H1 (cell line): ENCODE data around the gene APBA2. TPM values are rescaled to one million over a fixed set of nuclear protein-coding genes. Genes with fewer than 3 reads are reported as not detected.

Source experiments
- CTCF ChIA-PET: fragments of 300-600 bp; sonication (Branson Sonifier 250); formaldehyde crosslinking; loops from one replicate; lab custom pipeline; 2021; ENCODE audit not compliant: partially characterized antibody; lab: Charles Lee
- POLR2A ChIA-PET: fragments of 300-600 bp; sonication (Branson Sonifier 250); formaldehyde crosslinking; loops from one replicate; lab custom pipeline; 2021; ENCODE audit warnings: inconsistent platforms; ENCODE audit not compliant: partially characterized antibody; lab: Charles Lee
- DNase-seq, 2 experiments: peaks; one replicate each; pipeline versions ENCODE4 v3.0.0 to v3.0.0-alpha.2; 2010 to 2022; ENCODE audit warnings: low spot score in 2 of 2, low read depth in 1 of 2, mixed read lengths in 1 of 2
- FAIRE-seq: peaks from 2 replicates; lab custom pipeline; 2011; peaks lifted over from hg19 to GRCh38; lab: Jason Lieb, UNC
- H2AFZ ChIP-seq: 2 replicates; pipeline ENCODE4 v1.8.1; 2012; ENCODE audit warnings: low read length, inconsistent platforms
- H2AK5ac ChIP-seq: 2 replicates; pipeline ENCODE4 v1.6.1; 2013; ENCODE audit warnings: low read depth, low read length
- H2BK120ac ChIP-seq: replicated peaks from 2 replicates; pipeline ENCODE3; 2013; ENCODE audit warnings: low read depth, low read length, inconsistent platforms
- H2BK12ac ChIP-seq: 2 replicates; pipeline ENCODE4 v1.6.1; 2013; ENCODE audit warnings: low read depth, low read length
- H2BK15ac ChIP-seq: 2 replicates; pipeline ENCODE4 v1.6.1; 2013; ENCODE audit warnings: low read length
- H2BK20ac ChIP-seq: 2 replicates; pipeline ENCODE4 v1.6.1; 2013; ENCODE audit warnings: low read length
- H2BK5ac ChIP-seq: 2 replicates; pipeline ENCODE4 v1.6.1; 2013; ENCODE audit warnings: low read depth, low read length
- H3K14ac ChIP-seq: 2 replicates; pipeline ENCODE4 v1.6.1; 2013; ENCODE audit warnings: inconsistent platforms; ENCODE audit not compliant: insufficient read length
- H3K18ac ChIP-seq: 2 replicates; pipeline ENCODE4 v1.6.1; 2013; ENCODE audit warnings: low read length; ENCODE audit errors: extremely low read depth
- H3K23ac ChIP-seq: 2 replicates; pipeline ENCODE4 v1.6.1; 2013; ENCODE audit warnings: inconsistent platforms; ENCODE audit not compliant: insufficient read length
- H3K23me2 ChIP-seq: 2 replicates; pipeline ENCODE4 v1.6.1; 2013; ENCODE audit warnings: low read depth, low read length
- H3K27ac ChIP-seq: 2 replicates; pipeline ENCODE4 v1.6.1; 2011; ENCODE audit warnings: low read depth, low read length, inconsistent platforms
- H3K27me3 ChIP-seq, 4 experiments: replicated peaks in 1 of 4; 1 replicate in 1 of 4; 2 replicates in 3 of 4; pipeline versions ENCODE4 v1.6.1 to v1.8.1; 2011 to 2013; ENCODE audit warnings: low read length in 3 of 4, mild to moderate bottlenecking in 3 of 4, inconsistent platforms in 2 of 4, mixed read lengths in 2 of 4, moderate library complexity in 1 of 4; ENCODE audit not compliant: control insufficient read depth in 3 of 4, insufficient read depth in 3 of 4; ENCODE audit errors: extremely low read depth in 1 of 4
- H3K36me3 ChIP-seq, 4 experiments: 2 replicates each; pipeline versions ENCODE4 v1.6.1 to v1.8.1; 2011 to 2013; ENCODE audit warnings: mild to moderate bottlenecking in 4 of 4, low read length in 3 of 4, moderate library complexity in 2 of 4, control low read depth in 1 of 4, inconsistent platforms in 1 of 4; ENCODE audit not compliant: insufficient read depth in 4 of 4, control insufficient read depth in 2 of 4
- H3K4ac ChIP-seq: replicated peaks from 2 replicates; pipeline ENCODE3; 2013; ENCODE audit warnings: low read length, low read depth, mixed read lengths, inconsistent platforms; ENCODE audit not compliant: insufficient read length
- H3K4me1 ChIP-seq, 4 experiments: replicated peaks in 1 of 4; 1 replicate in 1 of 4; 2 replicates in 3 of 4; pipeline versions ENCODE4 v1.6.1 to v1.8.1; 2011 to 2013; ENCODE audit warnings: low read length in 3 of 4, inconsistent platforms in 2 of 4, mixed read lengths in 1 of 4; ENCODE audit not compliant: insufficient read depth in 4 of 4, control insufficient read depth in 3 of 4
- H3K4me2 ChIP-seq, 2 experiments: 2 replicates each; pipeline versions ENCODE4 v1.6.1 to v1.8.1; 2011 to 2013; ENCODE audit warnings: low read depth in 2 of 2, low read length in 2 of 2, control low read depth in 1 of 2, inconsistent platforms in 1 of 2, mild to moderate bottlenecking in 1 of 2; ENCODE audit not compliant: insufficient read depth in 1 of 2
- H3K4me3 ChIP-seq, 4 experiments: fragments of 200-600, 300-600 bp in 1 of 4; sonication (generic), shearing (Covaris generic), sonication (Bioruptor Twin) in 1 of 4; 2 replicates each; pipeline versions ENCODE4 v1.5.1 to v1.8.1; 2011 to 2016; ENCODE audit warnings: low read length in 4 of 4, low read depth in 3 of 4, control low read depth in 2 of 4, inconsistent platforms in 2 of 4, mild to moderate bottlenecking in 2 of 4, mixed read lengths in 1 of 4, moderate library complexity in 1 of 4; ENCODE audit not compliant: insufficient read depth in 2 of 4; ENCODE audit errors: extremely low read depth in 1 of 4
- H3K56ac ChIP-seq: replicated peaks from 2 replicates; pipeline ENCODE3; 2013; ENCODE audit warnings: low read depth, mild to moderate bottlenecking, mixed read lengths, low read length, inconsistent platforms; ENCODE audit not compliant: insufficient read length
- H3K79me1 ChIP-seq: 2 replicates; pipeline ENCODE4 v1.6.1; 2013; ENCODE audit warnings: low read depth, low read length, control low read depth
- H3K79me2 ChIP-seq, 2 experiments: 2 replicates each; pipeline versions ENCODE4 v1.6.1 to v1.8.1; 2012 to 2013; ENCODE audit warnings: low read length in 2 of 2, mild to moderate bottlenecking in 2 of 2, inconsistent platforms in 1 of 2; ENCODE audit not compliant: insufficient read depth in 2 of 2, control insufficient read depth in 1 of 2
- H3K9ac ChIP-seq, 4 experiments: replicated peaks in 1 of 4; 1 replicate in 1 of 4; 2 replicates in 3 of 4; pipeline versions ENCODE4 v1.6.1 to v1.8.1; 2011 to 2013; ENCODE audit warnings: low read depth in 3 of 4, low read length in 3 of 4, control low read depth in 2 of 4, mild to moderate bottlenecking in 2 of 4, moderate library complexity in 2 of 4, inconsistent platforms in 1 of 4; ENCODE audit errors: extremely low read depth in 1 of 4
- H3K9me3 ChIP-seq, 2 experiments: 2 replicates each; pipeline versions ENCODE4 v1.6.1 to v1.8.1; 2012 to 2013; ENCODE audit warnings: mild to moderate bottlenecking in 2 of 2, moderate library complexity in 2 of 2, control low read depth in 1 of 2, inconsistent platforms in 1 of 2, low read depth in 1 of 2, low read length in 1 of 2, mixed read lengths in 1 of 2; ENCODE audit not compliant: insufficient read depth in 2 of 2
- H4K20me1 ChIP-seq, 2 experiments: replicated peaks in 1 of 2; 2 replicates each; pipeline versions ENCODE3 to v1.8.1; 2011 to 2013; ENCODE audit warnings: inconsistent platforms in 2 of 2, low read length in 2 of 2, mild to moderate bottlenecking in 1 of 2; ENCODE audit not compliant: insufficient read depth in 2 of 2, control insufficient read depth in 1 of 2
- H4K5ac ChIP-seq: 2 replicates; pipeline ENCODE4 v1.6.1; 2013; ENCODE audit warnings: low read length, low read depth, mixed read lengths, inconsistent platforms; ENCODE audit not compliant: insufficient read length
- H4K8ac ChIP-seq: 2 replicates; pipeline ENCODE4 v1.8.0; 2013; ENCODE audit warnings: mild to moderate bottlenecking, moderate library complexity, low read length, inconsistent platforms; ENCODE audit not compliant: insufficient read depth; ENCODE audit errors: extremely low read depth
- H4K91ac ChIP-seq: replicated peaks from 2 replicates; pipeline ENCODE3; 2013; ENCODE audit warnings: low read length, mixed read lengths, inconsistent platforms; ENCODE audit not compliant: insufficient read length
- BCL11A ChIP-seq, 2 experiments: IDR thresholded peaks; one replicate each; pipeline ENCODE4 v1.6.1; 2011; ENCODE audit warnings: low read depth in 2 of 2, low read length in 2 of 2, mild to moderate bottlenecking in 2 of 2
- CHD1 ChIP-seq: IDR thresholded peaks from 2 replicates; pipeline ENCODE4 v1.6.1; 2012; ENCODE audit warnings: low read depth, low read length, improper control_type of control experiment
- CHD2 ChIP-seq: IDR thresholded peaks from 2 replicates; pipeline ENCODE4 v1.6.1; 2012; ENCODE audit warnings: low read length, improper control_type of control experiment
- EZH2 ChIP-seq: fragments of 200-600 bp; sonication (generic); IDR thresholded peaks from 2 replicates; pipeline ENCODE4 v1.7.1; 2012; ENCODE audit warnings: low read depth, mild to moderate bottlenecking, moderate library complexity, low read length, inconsistent platforms; ENCODE audit not compliant: severe bottlenecking
- FOSL1 ChIP-seq: IDR thresholded peaks from 2 replicates; pipeline ENCODE4 v1.6.1; 2011; ENCODE audit warnings: mild to moderate bottlenecking, low read depth, low read length, moderate library complexity; ENCODE audit not compliant: insufficient read depth
- KDM1A ChIP-seq: fragments of 200-600, 300-600 bp; sonication (generic); IDR thresholded peaks from 2 replicates; pipeline ENCODE4 v1.7.1; 2016; ENCODE audit warnings: mild to moderate bottlenecking, low read length, borderline replicate concordance
- NRF1 ChIP-seq: IDR thresholded peaks from 2 replicates; pipeline ENCODE4 v1.6.1; 2011; ENCODE audit warnings: mild to moderate bottlenecking, low read depth, low read length, improper control_type of control experiment
- PHF8 ChIP-seq: fragments of 200-600 bp; sonication (generic); conservative IDR thresholded peaks from 2 replicates; pipeline ENCODE4 v1.7.1; 2012; ENCODE audit warnings: low read depth, mild to moderate bottlenecking, inconsistent platforms, low read length, moderate library complexity
- RFX5 ChIP-seq: IDR thresholded peaks from 2 replicates; pipeline ENCODE4 v1.6.1; 2011; ENCODE audit warnings: low read depth, low read length, improper control_type of control experiment, borderline replicate concordance
- SIRT6 ChIP-seq: IDR thresholded peaks from one replicate; pipeline ENCODE4 v1.7.1; 2012; ENCODE audit warnings: low read length, inconsistent platforms
- SUZ12 ChIP-seq: fragments of 200-600 bp; sonication (generic); IDR thresholded peaks from 2 replicates; pipeline ENCODE4 v1.6.1; 2012; ENCODE audit warnings: mild to moderate bottlenecking, inconsistent platforms, low read length, moderate library complexity, mixed read lengths
- TAF1 ChIP-seq: IDR thresholded peaks from 2 replicates; pipeline ENCODE4 v1.6.1; 2011; ENCODE audit warnings: mild to moderate bottlenecking, low read depth, low read length
- TBP ChIP-seq: IDR thresholded peaks from 2 replicates; pipeline ENCODE4 v1.6.1; 2011; ENCODE audit warnings: low read depth, low read length, improper control_type of control experiment
- TCF12 ChIP-seq: IDR thresholded peaks from 2 replicates; pipeline ENCODE4 v1.6.1; 2011; ENCODE audit warnings: low read depth, mild to moderate bottlenecking, low read length
- ZNF274 ChIP-seq: IDR thresholded peaks from 2 replicates; pipeline ENCODE4 v1.7.0; 2012; ENCODE audit warnings: low read length, borderline replicate concordance; ENCODE audit errors: extremely low read depth
- WGBS, 2 experiments: shearing (Covaris generic) in 1 of 2; methylation state at CpG; one replicate each; pipeline versions ENCODE4 v1.1.6 to v1.1.7; 2013 to 2015; ENCODE audit warnings: low lambda C conversion rate in 2 of 2, mixed read lengths in 2 of 2, inconsistent platforms in 1 of 2, low coverage in 1 of 2, missing lambda C conversion rate in 1 of 2; ENCODE audit not compliant: insufficient replicate concordance in 2 of 2, insufficient coverage in 1 of 2, insufficient read length in 1 of 2; ENCODE audit errors: extremely low coverage in 1 of 2, missing lambda C conversion rate in 1 of 2; 5-methylcytosine and 5-hydroxymethylcytosine counted together
- polyA plus RNA-seq, 7 experiments: library from polyadenylated mRNA; depleted of rRNA in 3 of 7; stranded (reverse) in 5 of 7; unstranded in 2 of 7; fragments of >200 nt in 5 of 7; fragments of 200-250 nt in 2 of 7; gene quantifications; 1 replicate in 5 of 7; 2 replicates in 1 of 7; 4 replicates in 1 of 7; pipeline versions ENCODE4 v1.2.1 to v1.2.3, GENCODE V29; 2011 to 2013; ENCODE audit warnings: missing spikeins in 2 of 7, mixed read lengths in 2 of 7
- total RNA-seq: library from RNA; stranded (reverse); fragmentation: NEBNext Ultra II Directional; extraction: Animal tissue kit (Norgen Biotek cat#: 25700); gene quantifications from 2 replicates; pipeline ENCODE4 v1.2.1, GENCODE V29; 2021

APBA2 gene
- total and polyA plus RNA-seq, 2 of the 8 experiments (the other 6 are each of a cell fraction or from before 2014, with no cell fraction given), result 15.5 to 19.0 TPM

DNA sequence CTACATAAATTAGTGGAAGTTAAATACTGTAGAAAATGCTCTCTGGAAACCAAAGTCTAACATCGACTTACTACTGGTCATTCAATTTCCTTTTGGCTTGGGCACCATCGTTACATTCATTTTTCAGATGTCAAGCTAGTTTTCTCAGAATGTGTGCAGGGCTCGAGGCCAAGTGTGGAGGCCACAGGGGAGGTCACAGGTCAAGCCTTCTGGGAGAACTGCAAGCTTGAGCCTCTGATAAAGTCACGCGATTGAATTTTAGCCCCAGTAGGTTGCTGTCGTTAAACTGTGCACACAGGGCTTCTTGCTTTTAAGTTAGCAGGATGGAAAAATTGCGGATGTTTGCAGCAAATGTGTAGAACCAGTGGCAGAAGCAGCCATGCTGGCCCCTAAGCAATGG lies 182.2 kb downstream of the APBA2 start:
- H3K14ac ChIP-seq, result no peak overlapping the region
- no peaks in the 10 kb centered on the region for H3K79me1 ChIP-seq
- no peak overlapping the region for H4K5ac ChIP-seq
- no peak overlapping the region for H2BK5ac ChIP-seq
- no peaks in the 10 kb centered on the region for H3K27me3 ChIP-seq
- ChIA-PET CTCF (interaction anchor here (4.2 kb wide), 1 partner anchor 21 kb away, joined by 23 read pairs; no protein-coding TSS in a partner anchor), POLR2A (no interaction called here)
- H3K9ac ChIP-seq, result no peak overlapping the region
- no peak overlapping the region for H3K4me2 ChIP-seq
- peaks cover 2% of the 10 kb centered on the region; the same call in 1 of the 2 replicates for H3K23me2 ChIP-seq
- no peak overlapping the region for H3K18ac ChIP-seq
- no peak overlapping the region for H2BK20ac ChIP-seq
- H3K27ac ChIP-seq, result no peak overlapping the region
- FAIRE-seq (no peak), DNase-seq (no peak)
- no peak overlapping the region for H4K8ac ChIP-seq
- H2BK12ac ChIP-seq, result no peak overlapping the region
- no peak overlapping the region for H4K91ac ChIP-seq
- H4K20me1 ChIP-seq, result no peaks in the 10 kb centered on the region
- H3K23ac ChIP-seq, result no peak overlapping the region
- H2BK120ac ChIP-seq, result no peak overlapping the region
- WGBS, 2 experiments, result 88% methylated on average over 7 of the region's 7 CpGs; no CpG with 5 or more reads in 1 of the 2 experiments
- 0 out of 4 replicates have a peak, but pooled peaks cover 0 to 4% of the 10 kb centered on the region in 2 experiments for H3K9me3 ChIP-seq
- H3K56ac ChIP-seq, result no peak overlapping the region
- no peak overlapping the region for H2AFZ ChIP-seq
- no peak overlapping the region for H3K4ac ChIP-seq
- peaks cover 0 to 8% (median 4%) of the 10 kb centered on the region in 4 experiments; a peak in 4 of 7 replicates for H3K4me1 ChIP-seq
- H3K4me3 ChIP-seq, result no peak overlapping the region
- H2AK5ac ChIP-seq, result no peak overlapping the region
- H3K36me3 ChIP-seq, result no peaks in the 10 kb centered on the region; a peak in 1 of 8 replicates
- H2BK15ac ChIP-seq, result no peak overlapping the region
- H3K79me2 ChIP-seq, result no peaks in the 10 kb centered on the region
- TF ChIP-seq NRF1 (no peak), TBP (no peak), BCL11A (IDR thresholded peaks at IDR 0.05; ENCODE audit: low read depth in 2 of 2, low read length in 2 of 2) (no peak), SIRT6 (no peak), SUZ12 (no peak), RFX5 (no peak), FOSL1 (no peak), EZH2 (no peak), CHD2 (no peak), KDM1A (no peak), ZNF274 (no peak), TAF1 (no peak), CHD1 (no peak), TCF12 (no peak), PHF8 (no peak)
